ENCODE measurements around the gene INCA1. TPM values are rescaled to one million over a fixed set of nuclear protein-coding genes. Genes with fewer than 3 reads are reported as not detected.

Gene INCA1
- total and polyA plus RNA-seq, 2 of the 8 experiments (the other 6 are each of a cell fraction or from before 2014, with no cell fraction given): 0.89 to 1.4 TPM

DNA sequence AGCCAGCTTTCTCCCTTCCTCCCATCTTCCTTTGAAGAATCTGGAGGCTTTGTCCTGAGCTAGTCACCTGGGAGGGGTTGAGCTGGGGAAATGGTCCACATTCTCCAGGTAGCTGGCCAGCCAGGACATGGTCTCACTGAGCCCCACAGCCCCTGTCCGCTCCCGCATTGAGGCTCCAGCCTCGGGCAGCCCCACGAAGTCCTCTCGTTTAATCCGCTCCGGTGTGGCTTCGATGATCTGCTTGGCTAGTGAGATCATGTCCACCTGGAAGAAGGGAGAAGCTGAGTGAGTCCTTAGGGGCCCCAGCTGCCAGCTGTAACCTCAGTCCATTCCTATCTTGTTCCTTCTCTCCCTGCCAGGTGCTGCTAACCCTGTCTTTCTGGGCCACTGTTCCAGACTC is 27.0 kb downstream of the INCA1 start:
- Histone ChIP-seq H2BK20ac (ENCODE audit: low read length) (no peak overlapping the region), H3K9ac (replicated peaks in 1 of 4; ENCODE audit: extremely low read depth in 1 of 4, low read depth in 3 of 4, low read length in 3 of 4) (no peak overlapping the region), H3K27me3 (replicated peaks in 1 of 4; ENCODE audit: control insufficient read depth in 3 of 4, extremely low read depth in 1 of 4, insufficient read depth in 3 of 4, low read length in 3 of 4) (peaks cover 0 to 27% (median 15%) of the 10 kb centered on the region in 4 experiments; a peak in 5 of 7 replicates), H2BK120ac (replicated peaks; ENCODE audit: low read depth, low read length) (no peak overlapping the region), H3K4me2 (ENCODE audit: insufficient read depth in 1 of 2, low read depth in 2 of 2, low read length in 2 of 2) (no peak overlapping the region; a peak in 1 of 4 replicates), H3K56ac (replicated peaks; ENCODE audit: insufficient read length, low read depth, low read length) (no peak overlapping the region), H4K8ac (ENCODE audit: extremely low read depth, insufficient read depth, low read length) (no peak overlapping the region), H3K14ac (ENCODE audit: insufficient read length) (no peak overlapping the region), H2AFZ (ENCODE audit: low read length) (no peak overlapping the region), H3K18ac (ENCODE audit: extremely low read depth, low read length) (no peak overlapping the region), H4K91ac (replicated peaks; ENCODE audit: insufficient read length, low read length) (no peak overlapping the region), H3K79me1 (ENCODE audit: low read depth, low read length) (peaks cover 3% of the 10 kb centered on the region; the same call in 1 of the 2 replicates), H4K20me1 (replicated peaks in 1 of 2; ENCODE audit: control insufficient read depth in 1 of 2, insufficient read depth in 2 of 2, low read length in 2 of 2) (peaks cover 2 to 11% of the 10 kb centered on the region in 2 experiments), H3K23me2 (ENCODE audit: low read depth, low read length) (peaks cover 19% of the 10 kb centered on the region; the same call in 1 of the 2 replicates), H2BK15ac (ENCODE audit: low read length) (no peak overlapping the region), H3K27ac (ENCODE audit: low read depth, low read length) (no peak overlapping the region), H2AK5ac (ENCODE audit: low read depth, low read length) (0 out of 2 replicates have a peak overlapping the region, but pooled peaks have one; percentile 30), H3K4me3 (ENCODE audit: extremely low read depth in 1 of 4, insufficient read depth in 2 of 4, low read depth in 3 of 4, low read length in 4 of 4) (no peak overlapping the region), H2BK5ac (ENCODE audit: low read depth, low read length) (no peak overlapping the region), H3K79me2 (ENCODE audit: control insufficient read depth in 1 of 2, insufficient read depth in 2 of 2, low read length in 2 of 2) (peaks cover 0 to 15% of the 10 kb centered on the region in 2 experiments; a peak in 2 of 4 replicates), H4K5ac (ENCODE audit: insufficient read length, low read depth, low read length) (no peak overlapping the region), H3K23ac (ENCODE audit: insufficient read length) (no peak overlapping the region), H2BK12ac (ENCODE audit: low read depth, low read length) (no peak overlapping the region), H3K9me3 (ENCODE audit: insufficient read depth in 2 of 2, low read depth in 1 of 2, low read length in 1 of 2) (no peaks in the 10 kb centered on the region), H3K36me3 (ENCODE audit: control insufficient read depth in 2 of 4, insufficient read depth in 4 of 4, low read length in 3 of 4) (peaks cover 0 to 11% (median 0%) of the 10 kb centered on the region in 4 experiments; a peak in 1 of 8 replicates), H3K4ac (replicated peaks; ENCODE audit: insufficient read length, low read depth, low read length) (no peak overlapping the region), H3K4me1 (replicated peaks in 1 of 4; ENCODE audit: control insufficient read depth in 3 of 4, insufficient read depth in 4 of 4, low read length in 3 of 4) (peaks cover 2 to 16% (median 9%) of the 10 kb centered on the region in 4 experiments)
- ChIA-PET POLR2A (ENCODE audit: partially characterized antibody) (interaction anchor here (1.0 to 32.4 kb wide), 5 partner anchors 8 to 108 kb away, joined by 3 to 987 read pairs (median 62); partner anchors contain the start of genes CAMTA2, ENO3, PFN1 and RNF167), CTCF (ENCODE audit: partially characterized antibody) (interaction anchor here (1.2 to 6.2 kb wide), 6 partner anchors 10 to 61 kb away, joined by 3 to 31 read pairs (median 13); partner anchors contain the start of gene CAMTA2)
- no peak for DNase-seq (ENCODE audit: low read depth in 1 of 2, low spot score in 2 of 2)
- FAIRE-seq: no peak
- 97% methylated on average over 8 of the region's 8 CpGs; no CpG with 5 or more reads in 1 of the 2 experiments for WGBS, 2 experiments (ENCODE audit: extremely low coverage in 1 of 2, insufficient coverage in 1 of 2, insufficient read length in 1 of 2, insufficient replicate concordance in 2 of 2, low coverage in 1 of 2, low lambda C conversion rate in 2 of 2, missing lambda C conversion rate in 1 of 2)
- no peak for TF ChIP-seq SAP30 (IDR thresholded peaks at IDR 0.05; ENCODE audit: insufficient read depth, insufficient replicate concordance, low read length)

Data from H1 (cell line).